GM13976 (cell line): ENCODE measurements around the gene SOX9.

ENCODE experiments used
- DNase-seq: peaks from one replicate; pipeline ENCODE4 v3.0.0; 2012; ENCODE audit warnings: low spot score
- in situ Hi-C: fragments of 300-500 bp; cut with MboI; formaldehyde crosslinking; loops from one replicate; pipeline ENCODE4 v1.12.0; 2022; ENCODE audit warnings: low sequenced_read_pairs, mixed read lengths, inconsistent platforms; ENCODE audit not compliant: unreplicated experiment
- TF ChIP-seq, protein P1 (sequence below): IDR thresholded peaks from 2 replicates; pipeline ENCODE4 v1.5.1; 2012; ENCODE audit warnings: borderline replicate concordance, mild to moderate bottlenecking; ENCODE audit not compliant: insufficient read depth; ENCODE audit errors: extremely low read depth, missing control alignments, control extremely low read depth

SOX9 gene

DNA sequence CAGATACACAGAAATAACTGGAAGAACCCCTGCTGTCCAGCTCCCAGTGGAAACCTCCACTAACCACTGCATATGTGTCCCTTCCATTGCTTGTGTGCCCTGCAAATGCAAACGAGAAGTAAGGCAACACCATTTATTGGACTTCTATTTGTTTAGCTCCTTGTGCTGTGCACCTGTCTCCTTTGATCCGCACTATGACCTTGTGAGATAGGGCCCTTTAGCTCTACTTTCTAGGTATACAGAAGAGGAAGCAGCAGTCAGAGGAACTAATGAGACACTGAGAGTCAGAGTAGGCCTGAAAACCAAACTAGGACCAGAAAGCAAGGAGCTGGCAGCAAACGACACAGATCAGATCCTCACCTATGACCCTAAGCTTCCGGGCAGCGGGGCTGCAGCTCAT is 22.4 kb downstream of the SOX9 start:
- TF ChIP-seq, protein P1, sequence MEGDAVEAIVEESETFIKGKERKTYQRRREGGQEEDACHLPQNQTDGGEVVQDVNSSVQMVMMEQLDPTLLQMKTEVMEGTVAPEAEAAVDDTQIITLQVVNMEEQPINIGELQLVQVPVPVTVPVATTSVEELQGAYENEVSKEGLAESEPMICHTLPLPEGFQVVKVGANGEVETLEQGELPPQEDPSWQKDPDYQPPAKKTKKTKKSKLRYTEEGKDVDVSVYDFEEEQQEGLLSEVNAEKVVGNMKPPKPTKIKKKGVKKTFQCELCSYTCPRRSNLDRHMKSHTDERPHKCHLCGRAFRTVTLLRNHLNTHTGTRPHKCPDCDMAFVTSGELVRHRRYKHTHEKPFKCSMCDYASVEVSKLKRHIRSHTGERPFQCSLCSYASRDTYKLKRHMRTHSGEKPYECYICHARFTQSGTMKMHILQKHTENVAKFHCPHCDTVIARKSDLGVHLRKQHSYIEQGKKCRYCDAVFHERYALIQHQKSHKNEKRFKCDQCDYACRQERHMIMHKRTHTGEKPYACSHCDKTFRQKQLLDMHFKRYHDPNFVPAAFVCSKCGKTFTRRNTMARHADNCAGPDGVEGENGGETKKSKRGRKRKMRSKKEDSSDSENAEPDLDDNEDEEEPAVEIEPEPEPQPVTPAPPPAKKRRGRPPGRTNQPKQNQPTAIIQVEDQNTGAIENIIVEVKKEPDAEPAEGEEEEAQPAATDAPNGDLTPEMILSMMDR: no peak

DNA sequence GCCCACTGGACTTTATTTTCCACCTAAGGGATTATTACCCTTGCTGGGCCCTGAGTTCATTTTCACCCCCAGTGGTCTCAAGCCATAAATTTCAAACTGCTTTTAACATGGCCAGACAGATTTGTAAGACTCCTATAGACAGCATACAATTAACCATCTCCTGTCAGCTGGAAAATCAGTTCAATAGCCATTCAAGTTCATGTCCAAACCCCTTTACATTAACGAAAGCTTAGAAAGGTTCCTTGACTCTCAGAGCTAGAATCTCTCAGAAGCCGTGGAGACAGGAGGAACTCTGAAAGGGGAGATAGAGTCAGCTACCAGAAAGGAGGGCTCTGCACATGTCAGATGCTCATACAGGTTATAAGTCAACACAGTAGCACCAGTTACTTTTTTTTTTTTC is 23.3 kb downstream of the SOX9 start:
- TF ChIP-seq, protein P1: no peak
- in situ Hi-C loops: no loop called here

More for the DNA sequence above, 22.4 kb downstream of the SOX9 start:
- in situ Hi-C loops: no loop called here
- no peak for DNase-seq

DNA sequence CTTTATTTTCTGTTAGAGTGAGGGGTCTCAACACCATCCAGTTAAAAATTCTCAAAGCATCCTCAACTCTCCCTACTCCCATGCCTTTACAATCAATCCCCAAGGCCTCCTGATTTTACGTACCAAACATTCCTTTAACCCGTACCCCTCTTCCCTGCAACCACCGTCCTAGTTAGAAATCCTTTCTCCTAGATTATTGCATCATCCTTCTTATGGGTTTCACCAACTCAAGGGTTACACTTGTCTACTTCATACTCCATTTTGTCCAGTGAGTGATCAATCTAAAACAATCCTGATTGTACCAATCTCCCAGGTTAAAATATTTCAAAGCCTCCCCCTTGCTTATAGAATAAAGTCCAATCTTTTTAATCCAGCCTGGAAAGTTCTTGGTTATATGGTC is 24.7 kb downstream of the SOX9 start:
- in situ Hi-C loops: no loop called here
- no peak for DNase-seq

More for the DNA sequence above, 23.3 kb downstream of the SOX9 start:
- DNase-seq: no peak

DNA sequence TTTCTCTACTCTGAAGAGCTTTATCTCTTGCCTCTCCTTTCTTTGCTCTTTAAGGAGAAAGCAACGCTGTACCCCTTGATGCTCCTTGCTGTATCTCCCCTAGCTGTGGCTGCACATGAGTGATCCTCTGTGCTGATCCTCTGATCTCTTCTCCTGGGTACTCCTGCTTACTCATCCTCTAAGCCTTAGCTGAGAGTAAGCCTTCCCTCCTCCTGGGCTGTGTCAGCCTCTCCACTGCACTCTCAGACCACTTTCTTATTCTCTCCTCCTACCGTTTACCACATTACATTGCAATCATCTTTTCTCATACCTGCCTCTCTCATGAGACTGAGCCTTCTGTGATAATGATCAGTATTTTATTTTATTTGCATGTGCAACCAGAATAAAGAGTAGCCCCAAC is 25.1 kb downstream of the SOX9 start:
- DNase-seq: no peak
- TF ChIP-seq, protein P1: no peak
- in situ Hi-C loops: no loop called here

More for the DNA sequence above, 24.7 kb downstream of the SOX9 start:
- TF ChIP-seq, protein P1: no peak

DNA sequence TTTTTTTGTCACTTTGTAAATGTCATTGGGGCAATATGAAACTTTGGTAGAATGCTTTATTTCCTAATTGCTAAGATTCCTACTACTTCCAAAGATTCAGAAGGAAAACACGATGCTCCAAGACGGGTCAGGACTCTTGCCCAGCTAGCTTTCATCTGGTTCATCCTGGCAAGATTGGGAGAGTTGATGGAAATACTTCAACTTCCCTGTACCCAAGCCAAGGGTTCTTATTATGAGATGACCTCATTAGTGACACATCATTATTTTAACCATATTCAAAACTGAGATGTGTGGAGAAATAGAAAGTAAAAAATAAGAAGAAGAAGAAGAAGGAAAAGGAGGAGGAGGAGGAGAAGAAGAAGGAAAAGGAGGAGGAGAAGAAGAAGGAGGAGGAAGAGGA is 25.6 kb downstream of the SOX9 start:
- TF ChIP-seq, protein P1: no peak
- DNase-seq: no peak
- in situ Hi-C loops: no loop called here

DNA sequence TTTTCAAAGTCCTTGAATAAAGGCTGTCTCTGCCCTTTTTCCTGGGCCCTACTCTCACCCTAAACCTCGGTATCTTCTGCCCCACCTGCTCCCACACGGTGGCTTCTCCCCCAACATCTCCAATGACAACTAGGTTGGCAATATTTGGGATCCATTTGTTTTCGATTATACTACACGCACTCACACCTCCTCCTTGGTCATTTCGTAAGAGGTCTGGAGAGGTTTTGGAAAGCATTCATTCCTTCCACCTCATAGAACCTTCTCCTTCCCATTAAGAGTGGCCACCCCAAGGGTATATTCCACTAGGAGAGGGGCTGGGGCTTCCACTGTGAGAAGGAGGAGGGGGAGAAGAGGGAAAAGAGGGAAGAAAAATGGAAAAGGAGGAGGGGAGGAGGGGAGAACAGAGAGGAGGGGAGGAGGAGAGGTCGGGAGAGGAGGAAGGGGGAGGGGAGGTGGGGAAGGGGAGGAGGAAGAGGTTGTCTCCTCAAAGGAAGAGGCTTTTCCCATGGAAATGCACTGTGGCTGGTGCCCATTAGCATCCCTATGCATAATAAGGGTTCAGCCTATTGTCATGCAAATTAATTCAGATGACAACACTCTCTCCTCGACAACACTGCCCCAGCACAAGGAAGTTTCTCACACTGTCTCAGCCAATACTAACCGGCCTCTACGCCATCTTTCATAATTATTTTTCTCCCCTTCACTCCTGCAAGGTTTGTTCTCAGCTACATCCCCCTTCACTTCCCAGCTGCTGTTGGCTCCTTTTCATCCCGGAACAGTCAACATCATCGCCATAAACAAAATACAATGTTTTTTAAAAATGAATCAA is 30.0 kb downstream of the SOX9 start:
- DNase-seq: no peak
- TF ChIP-seq, protein P1: no peak
- in situ Hi-C loops: no loop called here
